ENCODE measurements around the gene KRT80. TPM values are rescaled to one million over a fixed set of nuclear protein-coding genes. Genes with fewer than 3 reads are reported as not detected.

KRT80 gene
- total RNA-seq, 5 donors from 2014 or later (not counting 1 experiment from before 2014, with no cell fraction given): 0.09 to 0.12 TPM; not detected in 3

- H3K36me3 ChIP-seq (ENCODE audit: control insufficient read depth in 2 of 2, extremely low read depth in 1 of 2, insufficient read depth in 1 of 2, low read length in 1 of 2): no peaks in the 10 kb centered on the region
- H3K27me3 Mint-ChIP-seq: peaks cover 21 to 31% of the 10 kb centered on the region in 2 donors
- DNase-seq (no peak), ATAC-seq (replicated peaks in 1 of 4) (no peak)
- ChIA-PET POLR2A (no interaction called here), CTCF (no interaction called here)
- H3K4me3 Mint-ChIP-seq: no peak overlapping the region
- no peaks in the 10 kb centered on the region for H3K36me3 Mint-ChIP-seq
- H3K27ac ChIP-seq (ENCODE audit: low read length): no peak overlapping the region
- H3K27ac Mint-ChIP-seq: no peak overlapping the region
- peaks cover 0 to 5% (median 0%) of the 10 kb centered on the region in 3 donors for H3K4me1 Mint-ChIP-seq
- H3K4me3 ChIP-seq (ENCODE audit: control insufficient read depth in 1 of 2, extremely low read depth in 1 of 2, low read length in 1 of 2): no peak overlapping the region
- 66% methylated on average over 14 of the region's 18 CpGs for WGBS (ENCODE audit: insufficient coverage)
- no peaks in the 10 kb centered on the region for H3K9me3 Mint-ChIP-seq
- H3K9me3 ChIP-seq: no peaks in the 10 kb centered on the region
- H3K27me3 ChIP-seq (replicated peaks in 1 of 2; ENCODE audit: control insufficient read depth in 2 of 2, extremely low read depth in 1 of 2, insufficient read depth in 2 of 2, low read length in 1 of 2): peaks cover 0 to 38% of the 10 kb centered on the region in 2 experiments
- H3K4me1 ChIP-seq (ENCODE audit: control insufficient read depth in 1 of 2, extremely low read depth in 1 of 2, insufficient read depth in 2 of 2, low read length in 2 of 2): no peaks in the 10 kb centered on the region
Observed at GRCh38 chr12:52208424-52209165, 16.8 kb upstream of the KRT80 start.

GRCh38 chr12:52207895-52208294 lies 16.1 kb upstream of the KRT80 start:
- no peak for ATAC-seq (replicated peaks in 1 of 4)

GRCh38 chr12:52207106-52207505 lies 15.3 kb upstream of the KRT80 start:
- ChIA-PET CTCF (no interaction called here), POLR2A (no interaction called here)
- Mint-ChIP-seq H3K9me3 (no peaks in the 10 kb centered on the region), H3K4me1 (no peaks in the 10 kb centered on the region), H3K27me3 (peaks cover 25 to 33% of the 10 kb centered on the region in 2 donors), H3K27ac (no peak overlapping the region), H3K36me3 (no peaks in the 10 kb centered on the region), H3K4me3 (no peak overlapping the region)
- ATAC-seq (replicated peaks in 1 of 4): no peak
- H3K9me3 ChIP-seq: no peaks in the 10 kb centered on the region
- peaks cover 0 to 47% of the 10 kb centered on the region in 2 experiments for H3K27me3 ChIP-seq (replicated peaks in 1 of 2; ENCODE audit: control insufficient read depth in 2 of 2, extremely low read depth in 1 of 2, insufficient read depth in 2 of 2, low read length in 1 of 2)
- DNase-seq: no peak
- no peak overlapping the region for H3K27ac ChIP-seq (ENCODE audit: low read length)
- 63% methylated on average over 2 of the region's 2 CpGs for WGBS (ENCODE audit: insufficient coverage)
- H3K4me3 ChIP-seq (ENCODE audit: control insufficient read depth in 1 of 2, extremely low read depth in 1 of 2, low read length in 1 of 2): no peak overlapping the region
- H3K4me1 ChIP-seq (ENCODE audit: control insufficient read depth in 1 of 2, extremely low read depth in 1 of 2, insufficient read depth in 2 of 2, low read length in 2 of 2): no peaks in the 10 kb centered on the region
- H3K36me3 ChIP-seq (ENCODE audit: control insufficient read depth in 2 of 2, extremely low read depth in 1 of 2, insufficient read depth in 1 of 2, low read length in 1 of 2): no peaks in the 10 kb centered on the region

More at GRCh38 chr12:52207895-52208294, 16.1 kb upstream of the KRT80 start:
- no peaks in the 10 kb centered on the region for H3K4me1 ChIP-seq (ENCODE audit: control insufficient read depth in 1 of 2, extremely low read depth in 1 of 2, insufficient read depth in 2 of 2, low read length in 2 of 2)
- no peak overlapping the region for H3K27ac ChIP-seq (ENCODE audit: low read length)
- no peak overlapping the region for H3K27ac Mint-ChIP-seq
- 76% methylated on average over 7 of the region's 10 CpGs for WGBS (ENCODE audit: insufficient coverage)
- no peaks in the 10 kb centered on the region for H3K36me3 ChIP-seq (ENCODE audit: control insufficient read depth in 2 of 2, extremely low read depth in 1 of 2, insufficient read depth in 1 of 2, low read length in 1 of 2)
- H3K4me3 ChIP-seq (ENCODE audit: control insufficient read depth in 1 of 2, extremely low read depth in 1 of 2, low read length in 1 of 2): no peak overlapping the region
- no peaks in the 10 kb centered on the region for H3K4me1 Mint-ChIP-seq
- CTCF ChIA-PET: interaction anchor here in 1 of 2 donors (0.6 kb wide), 1 partner anchor 75 kb away, joined by 5 read pairs; no protein-coding TSS in a partner anchor
- no peaks in the 10 kb centered on the region for H3K9me3 Mint-ChIP-seq
- POLR2A ChIA-PET: no interaction called here
- DNase-seq: no peak
- peaks cover 0 to 39% of the 10 kb centered on the region in 2 experiments for H3K27me3 ChIP-seq (replicated peaks in 1 of 2; ENCODE audit: control insufficient read depth in 2 of 2, extremely low read depth in 1 of 2, insufficient read depth in 2 of 2, low read length in 1 of 2)
- no peaks in the 10 kb centered on the region for H3K36me3 Mint-ChIP-seq
- H3K4me3 Mint-ChIP-seq: no peak overlapping the region
- peaks cover 20 to 30% of the 10 kb centered on the region in 2 donors for H3K27me3 Mint-ChIP-seq
- H3K9me3 ChIP-seq: no peaks in the 10 kb centered on the region

- Mint-ChIP-seq H3K4me3 (no peak overlapping the region), H3K4me1 (no peaks in the 10 kb centered on the region), H3K27me3 (peaks cover 29 to 35% of the 10 kb centered on the region in 2 donors), H3K27ac (no peak overlapping the region), H3K9me3 (no peaks in the 10 kb centered on the region), H3K36me3 (no peaks in the 10 kb centered on the region)
- no peak overlapping the region for H3K4me3 ChIP-seq (ENCODE audit: control insufficient read depth in 1 of 2, extremely low read depth in 1 of 2, low read length in 1 of 2)
- peaks cover 0 to 49% of the 10 kb centered on the region in 2 experiments for H3K27me3 ChIP-seq (replicated peaks in 1 of 2; ENCODE audit: control insufficient read depth in 2 of 2, extremely low read depth in 1 of 2, insufficient read depth in 2 of 2, low read length in 1 of 2)
- DNase-seq: no peak
- no peak overlapping the region for H3K27ac ChIP-seq (ENCODE audit: low read length)
- no peaks in the 10 kb centered on the region for H3K4me1 ChIP-seq (ENCODE audit: control insufficient read depth in 1 of 2, extremely low read depth in 1 of 2, insufficient read depth in 2 of 2, low read length in 2 of 2)
- ChIA-PET CTCF (interaction anchor here in 1 of 2 donors (1.1 kb wide), 1 partner anchor 50 kb away, joined by 3 read pairs; no protein-coding TSS in a partner anchor), POLR2A (interaction anchor here in 1 of 2 donors (0.5 kb wide), 1 partner anchor 87 kb away, joined by 3 read pairs; no protein-coding TSS in a partner anchor)
- no peak for ATAC-seq (replicated peaks in 1 of 4)
- no peaks in the 10 kb centered on the region for H3K9me3 ChIP-seq
- H3K36me3 ChIP-seq (ENCODE audit: control insufficient read depth in 2 of 2, extremely low read depth in 1 of 2, insufficient read depth in 1 of 2, low read length in 1 of 2): no peaks in the 10 kb centered on the region
- WGBS (ENCODE audit: insufficient coverage): 69% methylated on average over 4 of the region's 9 CpGs
Observed at GRCh38 chr12:52206304-52207040, 14.7 kb upstream of the KRT80 start.

GRCh38 chr12:52205612-52206303 lies 13.9 kb upstream of the KRT80 start:
- DNase-seq (no peak), ATAC-seq (replicated peaks in 1 of 4) (no peak)
- no peaks in the 10 kb centered on the region for H3K4me1 Mint-ChIP-seq
- no peaks in the 10 kb centered on the region for H3K9me3 Mint-ChIP-seq
- H3K36me3 Mint-ChIP-seq: no peaks in the 10 kb centered on the region
- H3K27me3 Mint-ChIP-seq: peaks cover 33 to 37% of the 10 kb centered on the region in 2 donors
- H3K4me3 Mint-ChIP-seq: no peak overlapping the region
- H3K4me3 ChIP-seq (ENCODE audit: control insufficient read depth in 1 of 2, extremely low read depth in 1 of 2, low read length in 1 of 2): no peak overlapping the region
- ChIA-PET CTCF (interaction anchor here in 1 of 2 donors (1.1 kb wide), 1 partner anchor 49 kb away, joined by 3 read pairs; no protein-coding TSS in a partner anchor), POLR2A (interaction anchor here in 1 of 2 donors (0.5 kb wide), 1 partner anchor 88 kb away, joined by 3 read pairs; no protein-coding TSS in a partner anchor)
- no peaks in the 10 kb centered on the region for H3K36me3 ChIP-seq (ENCODE audit: control insufficient read depth in 2 of 2, extremely low read depth in 1 of 2, insufficient read depth in 1 of 2, low read length in 1 of 2)
- peaks cover 0 to 48% of the 10 kb centered on the region in 2 experiments for H3K27me3 ChIP-seq (replicated peaks in 1 of 2; ENCODE audit: control insufficient read depth in 2 of 2, extremely low read depth in 1 of 2, insufficient read depth in 2 of 2, low read length in 1 of 2)
- H3K9me3 ChIP-seq: no peaks in the 10 kb centered on the region
- no peak overlapping the region for H3K27ac Mint-ChIP-seq
- H3K4me1 ChIP-seq (ENCODE audit: control insufficient read depth in 1 of 2, extremely low read depth in 1 of 2, insufficient read depth in 2 of 2, low read length in 2 of 2): no peaks in the 10 kb centered on the region
- 86% methylated on average over 4 of the region's 4 CpGs for WGBS (ENCODE audit: insufficient coverage)
- H3K27ac ChIP-seq (ENCODE audit: low read length): no peak overlapping the region

- DNase-seq (no peak), ATAC-seq (replicated peaks in 1 of 4) (no peak)
- Mint-ChIP-seq H3K27me3 (peaks cover 37 to 38% of the 10 kb centered on the region in 2 donors), H3K9me3 (no peaks in the 10 kb centered on the region), H3K4me3 (no peak overlapping the region), H3K27ac (no peak overlapping the region), H3K36me3 (no peaks in the 10 kb centered on the region), H3K4me1 (no peaks in the 10 kb centered on the region)
- Histone ChIP-seq H3K36me3 (ENCODE audit: control insufficient read depth in 2 of 2, extremely low read depth in 1 of 2, insufficient read depth in 1 of 2, low read length in 1 of 2) (no peaks in the 10 kb centered on the region), H3K9me3 (no peaks in the 10 kb centered on the region), H3K4me1 (ENCODE audit: control insufficient read depth in 1 of 2, extremely low read depth in 1 of 2, insufficient read depth in 2 of 2, low read length in 2 of 2) (no peaks in the 10 kb centered on the region), H3K4me3 (ENCODE audit: control insufficient read depth in 1 of 2, extremely low read depth in 1 of 2, low read length in 1 of 2) (no peak overlapping the region), H3K27ac (ENCODE audit: low read length) (no peak overlapping the region), H3K27me3 (replicated peaks in 1 of 2; ENCODE audit: control insufficient read depth in 2 of 2, extremely low read depth in 1 of 2, insufficient read depth in 2 of 2, low read length in 1 of 2) (peaks cover 0 to 52% of the 10 kb centered on the region in 2 experiments)
- POLR2A ChIA-PET: no interaction called here
- 82% methylated on average over 7 of the region's 7 CpGs for WGBS (ENCODE audit: insufficient coverage)
- CTCF ChIA-PET: no interaction called here
Observed at GRCh38 chr12:52204931-52205505, 13.2 kb upstream of the KRT80 start.

All from T-cell (primary cell).